Progenitor cell of endocrine pancreas (in vitro differentiated cells): ENCODE results near the gene RRP1B. TPM values are rescaled to one million over a fixed set of nuclear protein-coding genes. Genes with fewer than 3 reads are reported as not detected.

Source experiments
- DNase-seq: peaks from one replicate; pipeline ENCODE4 v3.0.0; 2021; ENCODE audit warnings: low spot score; ENCODE audit not compliant: unreplicated experiment
- H3K27ac Mint-ChIP-seq: 2 replicates; pipeline ENCODE4 v1.8.0; 2021; ENCODE audit warnings: mild to moderate bottlenecking, moderate library complexity, mixed read lengths
- H3K27me3 Mint-ChIP-seq: 2 replicates; pipeline ENCODE4 v1.8.0; 2021; ENCODE audit warnings: mixed read lengths
- H3K36me3 Mint-ChIP-seq: 2 replicates; pipeline ENCODE4 v1.8.0; 2022; ENCODE audit warnings: mixed read lengths; ENCODE audit not compliant: insufficient read depth
- H3K4me1 Mint-ChIP-seq: 2 replicates; pipeline ENCODE4 v1.8.0; 2021; ENCODE audit warnings: low read depth, mixed read lengths
- H3K4me3 Mint-ChIP-seq: 2 replicates; pipeline ENCODE4 v1.8.0; 2021; ENCODE audit warnings: low read depth, mild to moderate bottlenecking, moderate library complexity, mixed read lengths
- H3K9me3 Mint-ChIP-seq: 2 replicates; pipeline ENCODE4 v1.8.0; 2021; ENCODE audit warnings: low read depth, mixed read lengths
- total RNA-seq: library from RNA; stranded (reverse); gene quantifications from 2 replicates; pipeline ENCODE4 v1.2.1, GENCODE V29; 2021
- TF ChIP-seq, protein P1 (sequence below): fragments of 200-600 bp; sonication (generic); IDR thresholded peaks from one replicate; pipeline ENCODE4 v1.5.0; 2021; ENCODE audit warnings: antibody characterized with exemption, mild to moderate bottlenecking; ENCODE audit not compliant: unreplicated experiment

The RRP1B gene
- total RNA-seq, 1 donor from 2014 or later = 38.0 TPM

DNA sequence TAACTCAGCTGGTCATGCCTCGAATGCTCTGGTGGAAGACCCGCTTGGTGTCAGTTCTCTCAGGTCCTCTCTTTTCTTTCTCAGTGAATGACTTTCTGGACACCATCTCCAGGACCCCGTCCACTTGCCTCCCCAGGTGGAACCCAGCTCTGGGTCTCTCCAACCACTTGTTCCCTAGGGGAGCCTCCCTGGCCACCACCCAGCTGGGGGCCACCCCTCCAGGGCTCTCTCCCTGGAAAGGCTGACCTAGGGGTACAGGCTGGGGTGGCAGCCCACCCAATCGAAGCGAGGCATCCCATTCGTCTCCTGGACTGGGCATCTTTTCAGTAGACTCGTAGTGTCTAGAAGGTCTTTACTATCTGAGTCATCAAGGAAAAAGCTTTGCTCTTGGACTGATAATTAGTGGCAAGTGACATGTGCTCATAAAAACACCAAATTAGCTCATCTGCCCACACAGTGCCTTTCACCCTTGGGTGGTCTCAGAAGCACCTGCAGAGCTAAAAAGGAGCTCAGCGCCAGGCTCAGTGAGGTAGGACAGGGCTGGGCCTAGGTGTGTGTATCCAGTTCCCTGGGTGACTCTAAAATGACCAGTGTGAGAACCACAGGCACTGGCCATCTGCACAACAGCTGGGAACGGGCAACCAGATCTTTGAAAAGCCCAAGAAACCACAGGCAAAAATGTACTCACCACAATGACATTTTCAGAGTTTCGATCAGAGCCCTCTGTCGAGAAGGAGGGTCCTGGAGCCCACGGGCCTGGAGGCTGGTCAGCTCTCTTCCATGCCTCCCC lies 57.2 kb downstream of the RRP1B start:
- peaks cover 17% of the 10 kb centered on the region for H3K27me3 Mint-ChIP-seq
- peaks cover 18% of the 10 kb centered on the region for H3K4me1 Mint-ChIP-seq
- no peaks in the 10 kb centered on the region for H3K9me3 Mint-ChIP-seq
- no peak for DNase-seq
- no peaks in the 10 kb centered on the region for H3K36me3 Mint-ChIP-seq
- TF ChIP-seq, protein P1, sequence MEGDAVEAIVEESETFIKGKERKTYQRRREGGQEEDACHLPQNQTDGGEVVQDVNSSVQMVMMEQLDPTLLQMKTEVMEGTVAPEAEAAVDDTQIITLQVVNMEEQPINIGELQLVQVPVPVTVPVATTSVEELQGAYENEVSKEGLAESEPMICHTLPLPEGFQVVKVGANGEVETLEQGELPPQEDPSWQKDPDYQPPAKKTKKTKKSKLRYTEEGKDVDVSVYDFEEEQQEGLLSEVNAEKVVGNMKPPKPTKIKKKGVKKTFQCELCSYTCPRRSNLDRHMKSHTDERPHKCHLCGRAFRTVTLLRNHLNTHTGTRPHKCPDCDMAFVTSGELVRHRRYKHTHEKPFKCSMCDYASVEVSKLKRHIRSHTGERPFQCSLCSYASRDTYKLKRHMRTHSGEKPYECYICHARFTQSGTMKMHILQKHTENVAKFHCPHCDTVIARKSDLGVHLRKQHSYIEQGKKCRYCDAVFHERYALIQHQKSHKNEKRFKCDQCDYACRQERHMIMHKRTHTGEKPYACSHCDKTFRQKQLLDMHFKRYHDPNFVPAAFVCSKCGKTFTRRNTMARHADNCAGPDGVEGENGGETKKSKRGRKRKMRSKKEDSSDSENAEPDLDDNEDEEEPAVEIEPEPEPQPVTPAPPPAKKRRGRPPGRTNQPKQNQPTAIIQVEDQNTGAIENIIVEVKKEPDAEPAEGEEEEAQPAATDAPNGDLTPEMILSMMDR = no peak
- no peak overlapping the region for H3K27ac Mint-ChIP-seq
- H3K4me3 Mint-ChIP-seq = no peak overlapping the region

GRCh38 chr21:43717166-43717853 lies 58.0 kb downstream of the RRP1B start:
- Mint-ChIP-seq H3K27me3 (peaks cover 17% of the 10 kb centered on the region), H3K27ac (no peak overlapping the region), H3K9me3 (no peaks in the 10 kb centered on the region), H3K4me1 (peaks cover 14% of the 10 kb centered on the region), H3K4me3 (peak overlapping the region; percentile 47), H3K36me3 (no peaks in the 10 kb centered on the region)
- TF ChIP-seq, protein P1 = no peak
- no peak for DNase-seq

- Mint-ChIP-seq H3K36me3 (no peaks in the 10 kb centered on the region), H3K4me3 (peak overlapping the region; percentile 73), H3K4me1 (peaks cover 9% of the 10 kb centered on the region), H3K9me3 (no peaks in the 10 kb centered on the region), H3K27me3 (peaks cover 17% of the 10 kb centered on the region), H3K27ac (peak overlapping the region; percentile 63)
- no peak for DNase-seq
- TF ChIP-seq, protein P1 = no peak
Measured at GRCh38 chr21:43717967-43718871, 58.9 kb downstream of the RRP1B start.

GRCh38 chr21:43718872-43719747 lies 59.8 kb downstream of the RRP1B start, which contains the start of gene PDXK:
Gene PDXK (plus strand): TSS chr21:43719129. CDS start chr21:43719295, 166 bp downstream.
- Mint-ChIP-seq H3K9me3 (no peaks in the 10 kb centered on the region), H3K36me3 (no peaks in the 10 kb centered on the region), H3K27ac (peak within 1 kb of the TSS; percentile 63), H3K27me3 (peaks cover 17% of the 10 kb centered on the region), H3K4me1 (peaks cover 7% of the 10 kb centered on the region), H3K4me3 (peak within 1 kb of the TSS; percentile 73)
- peak; percentile 78 for DNase-seq
- TF ChIP-seq, protein P1 = peak; percentile 12
